Gastrocnemius medialis (tissue), 4 donors: ENCODE measurements around the gene GRIN1.

Source experiments
- CTCF ChIP-seq, 5 experiments: fragments of 450-650 bp in 3 of 5; fragments of 200-600 bp in 2 of 5; sonication (generic) in 2 of 5; IDR thresholded peaks in 4 of 5; conservative IDR thresholded peaks in 1 of 5; 1 replicate in 4 of 5; 2 replicates in 1 of 5; pipeline ENCODE4 v1.5.1; 2016 to 2019; ENCODE audit warnings: antibody characterized with exemption in 5 of 5, mild to moderate bottlenecking in 3 of 5, moderate library complexity in 3 of 5
- POLR2A ChIP-seq, 2 donors: fragments of 450-650 bp; IDR thresholded peaks; one replicate each; pipeline ENCODE4 v1.6.1; 2017; ENCODE audit warnings: antibody characterized with exemption in 2 of 2, mild to moderate bottlenecking in 2 of 2, moderate library complexity in 2 of 2

- TF ChIP-seq CTCF (IDR thresholded peaks at IDR 0.05 in 4 of 5, conservative IDR thresholded peaks at IDR 0.05 in 1 of 5) (no peak), POLR2A (IDR thresholded peaks at IDR 0.05) (no peak)
Observed at GRCh38 chr9:137182836-137183235, 43.9 kb downstream of the GRIN1 start.
